Coronary artery (tissue), 2 donors: ENCODE measurements around the gene KCNK1.
"Not testable (repeated sequence)": the region's sequence is repeated elsewhere in the genome, so short reads cannot be mapped to it uniquely, and the experiment has no call there.

Experiments
- DNase-seq: peaks from one replicate; pipeline ENCODE4 v3.0.0-alpha.2; 2017; ENCODE audit warnings: low spot score
- H3K27ac ChIP-seq, 2 donors: fragments of 200-600 bp; sonication (generic); one replicate each; pipeline ENCODE4 v1.5.1; 2016 to 2019
- H3K4me3 ChIP-seq: fragments of 200-600 bp; sonication (generic); 2 replicates; pipeline ENCODE4 v1.5.1; 2016; ENCODE audit warnings: mild to moderate bottlenecking, moderate library complexity
- TF ChIP-seq, protein P1 (sequence below): fragments of 200-600 bp; sonication (generic); IDR thresholded peaks from one replicate; pipeline ENCODE4 v1.5.1; 2019; ENCODE audit warnings: antibody characterized with exemption

Gene KCNK1

DNA sequence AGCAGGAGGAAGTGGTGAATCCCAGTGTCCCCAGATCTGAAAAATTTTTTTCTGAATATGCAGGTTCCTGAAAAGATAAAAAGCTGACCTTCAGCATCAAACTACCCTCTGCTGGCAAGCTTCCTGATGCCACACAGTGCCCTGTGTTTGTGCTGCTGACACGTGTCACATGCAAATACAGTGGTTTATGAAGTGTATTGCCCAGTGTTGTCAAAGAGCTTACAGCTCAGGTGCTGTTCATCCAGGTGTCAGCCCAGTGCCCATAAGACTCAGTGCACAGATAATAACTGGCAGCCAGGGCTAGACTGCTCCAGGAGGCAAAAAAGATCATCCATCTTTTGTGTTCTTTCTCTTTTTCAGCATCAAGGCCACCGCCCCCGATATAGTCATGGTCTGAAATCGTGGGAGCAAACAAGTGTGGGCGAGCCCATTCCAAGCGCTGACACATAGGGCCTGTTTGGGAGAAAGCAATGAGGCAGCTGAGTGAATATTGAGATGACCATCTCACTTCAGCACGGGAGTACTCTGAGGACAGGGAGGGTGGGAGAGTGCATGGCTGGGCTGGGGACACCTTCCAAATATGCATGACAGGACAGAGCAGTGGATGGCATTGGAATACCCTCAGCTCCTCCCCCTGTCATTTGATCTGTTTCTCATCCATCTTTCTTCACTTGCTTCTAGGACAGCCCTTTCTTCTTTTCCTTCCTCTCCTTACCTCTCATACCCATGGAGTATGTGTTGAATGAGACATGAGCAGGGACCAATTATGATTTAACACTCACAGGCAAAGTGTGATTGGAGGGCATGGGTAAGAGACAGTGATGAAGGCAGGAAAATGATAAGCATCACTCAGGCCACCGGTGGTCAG is 6.4 kb upstream of the KCNK1 start:
- TF ChIP-seq, protein P1, sequence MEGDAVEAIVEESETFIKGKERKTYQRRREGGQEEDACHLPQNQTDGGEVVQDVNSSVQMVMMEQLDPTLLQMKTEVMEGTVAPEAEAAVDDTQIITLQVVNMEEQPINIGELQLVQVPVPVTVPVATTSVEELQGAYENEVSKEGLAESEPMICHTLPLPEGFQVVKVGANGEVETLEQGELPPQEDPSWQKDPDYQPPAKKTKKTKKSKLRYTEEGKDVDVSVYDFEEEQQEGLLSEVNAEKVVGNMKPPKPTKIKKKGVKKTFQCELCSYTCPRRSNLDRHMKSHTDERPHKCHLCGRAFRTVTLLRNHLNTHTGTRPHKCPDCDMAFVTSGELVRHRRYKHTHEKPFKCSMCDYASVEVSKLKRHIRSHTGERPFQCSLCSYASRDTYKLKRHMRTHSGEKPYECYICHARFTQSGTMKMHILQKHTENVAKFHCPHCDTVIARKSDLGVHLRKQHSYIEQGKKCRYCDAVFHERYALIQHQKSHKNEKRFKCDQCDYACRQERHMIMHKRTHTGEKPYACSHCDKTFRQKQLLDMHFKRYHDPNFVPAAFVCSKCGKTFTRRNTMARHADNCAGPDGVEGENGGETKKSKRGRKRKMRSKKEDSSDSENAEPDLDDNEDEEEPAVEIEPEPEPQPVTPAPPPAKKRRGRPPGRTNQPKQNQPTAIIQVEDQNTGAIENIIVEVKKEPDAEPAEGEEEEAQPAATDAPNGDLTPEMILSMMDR: no peak
- DNase-seq: no peak
- H3K27ac ChIP-seq: no peak overlapping the region
- H3K4me3 ChIP-seq: no peak overlapping the region

DNA sequence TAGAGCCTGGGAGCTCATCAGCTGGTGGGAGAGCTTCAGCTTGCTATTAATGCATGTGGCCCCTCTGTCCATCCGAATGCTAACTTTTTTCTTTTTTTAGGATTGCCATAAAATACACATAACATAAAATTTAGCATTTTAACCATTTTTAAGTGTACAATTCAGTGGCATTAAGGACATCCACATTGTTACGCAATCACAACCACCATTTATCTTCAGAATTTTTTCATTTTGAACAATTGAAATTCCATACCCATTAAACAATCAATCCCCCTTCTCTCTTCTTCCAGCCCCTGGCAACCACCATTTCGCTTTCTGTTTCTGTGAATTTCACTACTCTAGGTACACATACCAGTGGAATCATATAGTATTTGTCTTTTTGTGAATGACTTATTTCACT is 4.9 kb upstream of the KCNK1 start:
- H3K27ac ChIP-seq: no peak overlapping the region
- TF ChIP-seq, protein P1: no peak
- no peak for DNase-seq
- no peak overlapping the region for H3K4me3 ChIP-seq

DNA sequence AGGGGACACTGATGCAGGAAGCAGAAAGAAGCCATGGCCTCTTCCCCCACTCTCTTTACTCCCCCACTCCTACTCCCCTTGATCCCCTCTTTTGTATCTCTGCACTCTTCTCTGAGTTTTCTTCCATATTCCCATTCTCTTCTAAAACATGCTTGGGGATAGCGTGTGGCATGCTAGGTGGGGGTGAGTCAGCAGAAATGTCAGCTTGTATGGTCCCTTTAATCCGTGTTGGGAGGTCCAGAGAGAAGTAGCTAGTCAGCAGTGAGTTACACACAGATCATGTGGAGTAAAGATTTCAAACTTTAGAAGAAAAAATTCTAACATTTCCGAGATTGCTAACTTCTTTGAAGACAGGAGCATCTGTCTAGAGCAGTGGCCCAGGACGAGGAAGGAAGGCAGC is 4.0 kb upstream of the KCNK1 start:
- TF ChIP-seq, protein P1: no peak

DNA sequence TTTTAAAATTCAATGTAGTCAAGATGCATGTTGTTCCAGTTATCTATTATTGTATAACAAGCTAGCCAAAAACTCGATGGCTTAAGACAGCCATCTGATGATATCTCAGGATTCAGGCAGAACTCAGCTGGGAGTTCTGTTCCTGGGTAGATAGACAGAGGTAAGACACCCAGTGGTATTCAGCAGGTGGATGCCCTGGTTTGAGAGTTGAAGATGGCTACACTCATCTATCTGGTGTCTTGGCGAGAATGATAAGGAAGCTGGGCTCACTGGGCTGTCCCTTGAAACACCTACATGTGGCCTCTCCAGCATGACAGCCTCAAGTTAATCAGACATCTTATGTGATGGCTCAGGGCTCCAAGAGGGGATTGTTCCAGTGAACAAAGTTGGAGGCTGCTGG is 3.3 kb upstream of the KCNK1 start:
- Histone ChIP-seq H3K4me3 (no peak overlapping the region), H3K27ac (no peak overlapping the region)
- TF ChIP-seq, protein P1: no peak
- DNase-seq: no peak

More for the DNA sequence above, 4.0 kb upstream of the KCNK1 start:
- DNase-seq: no peak
- Histone ChIP-seq H3K27ac (no peak overlapping the region), H3K4me3 (no peak overlapping the region)

DNA sequence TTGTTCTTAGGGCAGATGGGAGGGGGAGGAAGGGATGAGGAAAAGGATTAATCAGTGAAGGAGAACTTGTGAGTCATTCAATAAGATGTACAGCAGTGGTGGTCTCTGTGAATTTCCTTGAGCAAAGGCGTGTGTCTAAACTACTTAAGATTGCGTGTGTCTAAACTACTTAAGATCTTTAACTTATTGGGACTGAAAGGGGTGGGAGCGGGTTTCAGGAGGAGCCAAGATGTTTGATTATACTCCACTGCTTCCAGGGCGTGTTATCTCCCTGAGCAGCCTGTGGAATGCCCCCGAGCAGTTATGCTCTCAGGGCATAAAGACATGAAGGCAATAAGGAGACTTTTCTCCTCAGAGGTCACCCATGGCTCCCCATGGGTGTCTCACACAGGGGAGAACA is 2.5 kb upstream of the KCNK1 start:
- not testable (repeated sequence) for H3K4me3 ChIP-seq, DNase-seq, H3K27ac ChIP-seq

DNA sequence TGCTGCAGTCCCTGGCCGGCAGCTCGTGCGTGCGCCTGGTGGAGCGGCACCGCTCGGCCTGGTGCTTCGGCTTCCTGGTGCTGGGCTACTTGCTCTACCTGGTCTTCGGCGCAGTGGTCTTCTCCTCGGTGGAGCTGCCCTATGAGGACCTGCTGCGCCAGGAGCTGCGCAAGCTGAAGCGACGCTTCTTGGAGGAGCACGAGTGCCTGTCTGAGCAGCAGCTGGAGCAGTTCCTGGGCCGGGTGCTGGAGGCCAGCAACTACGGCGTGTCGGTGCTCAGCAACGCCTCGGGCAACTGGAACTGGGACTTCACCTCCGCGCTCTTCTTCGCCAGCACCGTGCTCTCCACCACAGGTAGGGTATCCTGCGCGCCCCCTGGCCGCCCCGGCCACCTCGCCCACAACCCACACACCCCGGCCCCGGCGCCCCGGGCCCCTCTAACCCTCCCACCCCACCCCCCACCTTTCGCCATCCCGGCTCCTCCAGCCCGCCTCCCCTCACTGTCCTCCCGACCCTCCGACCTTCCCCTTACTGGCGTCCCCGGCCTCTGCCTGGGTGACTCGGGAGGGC is 352 bp downstream of the KCNK1 start:
- H3K4me3 ChIP-seq: peak overlapping the region; percentile 77
- no peak for DNase-seq
- H3K27ac ChIP-seq: peak overlapping the region in 1 of 2 donors; percentile 82
- TF ChIP-seq, protein P1: no peak

DNA sequence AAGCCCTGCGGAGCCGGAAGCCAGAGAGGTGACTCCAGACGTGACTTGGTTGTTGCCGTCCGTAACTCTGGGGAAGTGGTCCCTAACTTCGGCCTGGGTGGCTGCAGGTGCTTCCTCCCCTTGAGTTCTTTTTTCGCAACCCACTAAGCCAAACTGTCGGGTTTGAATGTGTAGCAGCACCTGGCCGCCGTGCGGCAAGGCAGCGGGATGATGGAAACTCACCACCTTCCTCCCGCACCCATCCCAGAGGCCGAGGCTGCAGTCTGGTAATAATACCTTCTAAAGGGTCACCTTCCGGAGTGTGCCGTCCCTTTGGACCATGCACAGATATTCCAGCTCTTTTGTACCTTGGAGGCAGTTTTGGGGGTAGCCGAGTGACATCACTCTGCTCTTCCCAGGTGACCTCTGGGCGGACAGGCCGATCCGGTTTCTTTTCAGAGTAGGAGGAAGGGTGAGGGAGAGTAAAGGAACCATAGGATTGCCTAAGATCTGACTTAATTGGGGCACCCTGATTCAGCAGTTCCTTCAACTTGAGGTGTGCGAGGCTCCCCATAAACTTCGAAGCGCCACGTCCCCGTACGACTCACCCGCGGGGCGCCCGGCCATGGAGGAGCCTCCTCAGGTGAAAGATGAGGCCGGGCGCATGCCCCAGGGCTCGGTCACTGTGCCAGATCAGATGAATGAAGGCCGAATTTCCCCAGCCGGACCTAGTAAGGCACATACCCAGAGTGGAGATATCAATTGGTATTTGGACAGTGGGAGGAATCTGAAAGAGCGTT is 1.0 kb downstream of the KCNK1 start:
- H3K4me3 ChIP-seq: peak overlapping the region; percentile 77
- TF ChIP-seq, protein P1: no peak
- no peak for DNase-seq
- no peak overlapping the region for H3K27ac ChIP-seq
